CD4-positive, CD25-positive, alpha-beta regulatory T cell (primary cell): ENCODE results near the gene GDI1. TPM values are rescaled to one million over a fixed set of nuclear protein-coding genes. Genes with fewer than 3 reads are reported as not detected.
"Not testable (repeated sequence)": the region's sequence is repeated elsewhere in the genome, so short reads cannot be mapped to it uniquely, and the experiment has no call there.

Source experiments
- ATAC-seq, 2 donors: fragments of 150-1000 bp; cut with Tn5 transposase; one replicate each; pipeline ENCODE4 v1.10.0; 2021; ENCODE audit warnings: low read depth in 2 of 2, moderate number of reproducible peaks in 2 of 2, moderate library complexity in 1 of 2
- DNase-seq, 3 donors: peaks; one replicate each; pipeline versions ENCODE4 v3.0.0 to v3.0.0-alpha.2; 2012 to 2022; ENCODE audit warnings: mixed read lengths in 1 of 3
- H3K27ac ChIP-seq: one replicate; pipeline ENCODE4 v1.7.0; 2013; ENCODE audit warnings: mild to moderate bottlenecking, low read length; ENCODE audit not compliant: insufficient read depth, poor library complexity, severe bottlenecking
- H3K27me3 ChIP-seq: one replicate; pipeline ENCODE4 v1.7.0; 2013; ENCODE audit warnings: low read length; ENCODE audit not compliant: control insufficient read depth, insufficient read depth
- H3K36me3 ChIP-seq: one replicate; pipeline ENCODE4 v1.7.0; 2013; ENCODE audit warnings: mild to moderate bottlenecking, low read length, moderate library complexity; ENCODE audit not compliant: control insufficient read depth, insufficient read depth
- H3K4me1 ChIP-seq: 2 replicates; pipeline ENCODE4 v1.7.0; 2013; ENCODE audit warnings: mild to moderate bottlenecking, low read length; ENCODE audit not compliant: insufficient read depth, control insufficient read depth, poor library complexity, severe bottlenecking
- H3K4me3 ChIP-seq: one replicate; pipeline ENCODE4 v1.7.0; 2013; ENCODE audit warnings: low read depth, mild to moderate bottlenecking, low read length, moderate library complexity
- H3K9me3 ChIP-seq, 2 experiments: 1 replicate in 1 of 2; 2 replicates in 1 of 2; pipeline ENCODE4 v1.7.0; 2013; ENCODE audit warnings: low read length in 2 of 2, mild to moderate bottlenecking in 1 of 2, moderate library complexity in 1 of 2; ENCODE audit not compliant: control insufficient read depth in 2 of 2
- H3K27ac Mint-ChIP-seq, 3 donors: one replicate each; pipeline ENCODE4 v1.8.0; 2020 to 2022; ENCODE audit warnings: mild to moderate bottlenecking in 3 of 3, mixed read lengths in 3 of 3, moderate library complexity in 2 of 3
- H3K27me3 Mint-ChIP-seq: one replicate; pipeline ENCODE4 v1.8.0; 2022; ENCODE audit warnings: mild to moderate bottlenecking, mixed read lengths
- H3K36me3 Mint-ChIP-seq: one replicate; pipeline ENCODE4 v1.8.0; 2020; ENCODE audit warnings: mixed read lengths
- H3K4me1 Mint-ChIP-seq, 4 donors: one replicate each; pipeline ENCODE4 v1.8.0; 2020 to 2022; ENCODE audit warnings: mixed read lengths in 4 of 4, mild to moderate bottlenecking in 1 of 4
- H3K4me3 Mint-ChIP-seq, 4 donors: one replicate each; pipeline ENCODE4 v1.8.0; 2020 to 2022; ENCODE audit warnings: mild to moderate bottlenecking in 4 of 4, mixed read lengths in 4 of 4, moderate library complexity in 3 of 4
- H3K9me3 Mint-ChIP-seq, 7 donors: one replicate each; pipeline ENCODE4 v1.8.0; 2020 to 2022; ENCODE audit warnings: mixed read lengths in 7 of 7, mild to moderate bottlenecking in 3 of 7, moderate library complexity in 2 of 7
- polyA plus RNA-seq, 4 donors: library from polyadenylated mRNA; unstranded; fragments of 300-500 nt; fragmentation: Illumina TruSeq; gene quantifications; one replicate each; pipeline ENCODE4 v1.2.3, GENCODE V29; 2021
- total RNA-seq: library from RNA; stranded (reverse); gene quantifications from one replicate; pipeline ENCODE4 v1.2.3, GENCODE V29; 2022

Gene GDI1
- total RNA-seq (169 TPM), polyA plus RNA-seq (10 to 100 TPM; 33.7 to 46.3 (median 41.9) TPM)

DNA sequence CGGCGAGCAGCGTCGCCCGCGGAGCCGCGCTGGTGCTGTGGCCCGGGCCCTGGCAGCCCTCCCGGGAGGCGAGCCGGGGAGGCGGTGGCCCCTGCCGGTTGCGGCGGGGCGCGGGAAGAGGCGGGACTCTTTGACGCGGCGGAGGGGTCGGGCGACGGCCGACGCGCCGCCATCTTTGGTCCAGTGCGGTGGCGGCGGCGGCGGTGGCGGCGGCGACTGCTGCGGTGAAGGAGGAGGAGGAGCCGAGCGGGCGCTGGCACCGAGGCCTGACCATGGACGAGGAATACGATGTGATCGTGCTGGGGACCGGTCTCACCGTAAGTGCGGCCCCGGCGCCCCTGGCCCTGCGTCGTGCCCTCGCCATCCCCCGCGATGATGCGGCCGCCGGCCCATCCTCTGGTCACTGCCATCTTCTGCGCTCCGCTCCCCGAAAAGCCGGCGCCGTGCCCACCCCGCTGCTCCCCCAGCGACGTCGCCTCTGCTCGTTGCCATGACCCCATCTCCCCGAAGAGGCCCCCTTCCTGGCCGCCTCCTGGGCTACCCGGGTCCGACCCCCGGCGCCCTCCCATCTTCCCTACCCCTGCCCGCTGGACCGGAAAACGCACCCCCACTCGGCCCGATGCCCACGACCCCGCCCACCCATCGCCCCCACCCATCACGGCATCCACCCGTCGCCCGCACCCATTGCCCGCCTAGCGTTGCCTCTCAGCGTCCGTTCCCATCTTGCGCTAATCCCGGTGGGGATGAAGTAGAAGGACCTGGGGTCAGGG, at the start of gene GDI1:
Gene GDI1 (plus strand): TSS at position 172 of the 770 bp plus-strand sequence. CDS start 101 bp downstream, at position 273.
- peak within 1 kb of the TSS; percentile 65 for H3K4me3 ChIP-seq
- Mint-ChIP-seq H3K4me3 (peak within 1 kb of the TSS; percentile 83 to 93 (median 88)), H3K27me3 (no peaks in the 10 kb centered on the region), H3K36me3 (peaks cover 9% of the 10 kb centered on the region), H3K9me3 (peaks cover 0 to 2% (median 0%) of the 10 kb centered on the region in 7 donors), H3K4me1 (peaks cover 0 to 34% (median 12%) of the 10 kb centered on the region in 4 donors), H3K27ac (peak within 1 kb of the TSS; percentile 86 to 91 (median 86))
- DNase-seq (peak; percentile 61 to 66 (median 62)), ATAC-seq (peak; percentile 39 to 53)
- peak within 1 kb of the TSS; percentile 83 for H3K27ac ChIP-seq
- H3K9me3 ChIP-seq = no peaks in the 10 kb centered on the region
- no peaks in the 10 kb centered on the region for H3K27me3 ChIP-seq
- H3K36me3 ChIP-seq = peaks cover 15% of the 10 kb centered on the region
- H3K4me1 ChIP-seq = peaks cover 40% of the 10 kb centered on the region

DNA sequence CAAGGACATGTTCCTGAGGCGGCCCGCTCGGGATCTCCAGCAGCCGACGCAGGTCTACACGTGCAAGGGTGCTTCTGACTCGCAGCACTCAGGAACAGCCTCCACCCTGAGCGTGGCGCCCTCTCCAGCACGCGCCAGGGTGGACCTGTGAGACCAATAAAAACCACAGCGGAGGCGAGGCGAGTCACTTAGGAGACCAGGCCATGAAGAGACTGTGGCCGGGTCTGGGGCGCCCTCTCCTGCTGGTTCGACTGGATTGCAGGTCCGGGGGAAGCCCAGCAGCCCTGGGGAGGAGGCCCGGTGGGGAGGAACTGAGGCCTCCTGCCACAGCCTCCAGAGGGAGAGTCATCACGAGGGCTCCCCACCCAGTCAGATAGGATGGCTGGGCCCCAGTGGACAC, 48.9 kb upstream of the GDI1 start:
- H3K27ac ChIP-seq, DNase-seq, H3K27ac Mint-ChIP-seq, H3K4me1 ChIP-seq, H3K36me3 ChIP-seq, H3K9me3 ChIP-seq, H3K9me3 Mint-ChIP-seq, H3K36me3 Mint-ChIP-seq, H3K27me3 Mint-ChIP-seq, H3K4me1 Mint-ChIP-seq, H3K4me3 Mint-ChIP-seq, H3K4me3 ChIP-seq, H3K27me3 ChIP-seq: not testable (repeated sequence)
- ATAC-seq = peak; percentile 29 to 33

DNA sequence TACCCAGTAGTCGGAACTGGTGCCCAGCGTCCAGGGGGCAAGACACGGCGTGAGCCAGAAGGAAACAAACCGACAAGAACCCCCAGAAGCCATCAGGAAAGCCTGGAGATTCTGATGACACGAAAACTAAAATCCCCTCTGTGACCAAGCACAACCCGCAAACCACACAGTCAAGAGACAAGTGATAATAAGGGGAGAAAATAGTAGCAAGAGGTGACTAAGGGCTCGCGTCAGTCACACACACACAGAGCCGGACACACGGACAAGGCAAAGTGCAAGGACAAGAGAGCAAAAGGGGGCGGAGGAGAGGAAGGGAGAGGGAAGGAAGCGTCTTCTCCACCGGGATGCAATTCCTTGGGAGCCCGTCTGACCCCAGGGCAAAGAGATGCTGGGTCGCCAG, 48.3 kb upstream of the GDI1 start:
- ATAC-seq, H3K9me3 Mint-ChIP-seq, H3K4me3 ChIP-seq, H3K36me3 Mint-ChIP-seq, H3K36me3 ChIP-seq, H3K4me3 Mint-ChIP-seq, H3K27ac ChIP-seq, H3K27me3 Mint-ChIP-seq, DNase-seq, H3K27me3 ChIP-seq, H3K4me1 ChIP-seq, H3K4me1 Mint-ChIP-seq, H3K9me3 ChIP-seq, H3K27ac Mint-ChIP-seq: not testable (repeated sequence)

DNA sequence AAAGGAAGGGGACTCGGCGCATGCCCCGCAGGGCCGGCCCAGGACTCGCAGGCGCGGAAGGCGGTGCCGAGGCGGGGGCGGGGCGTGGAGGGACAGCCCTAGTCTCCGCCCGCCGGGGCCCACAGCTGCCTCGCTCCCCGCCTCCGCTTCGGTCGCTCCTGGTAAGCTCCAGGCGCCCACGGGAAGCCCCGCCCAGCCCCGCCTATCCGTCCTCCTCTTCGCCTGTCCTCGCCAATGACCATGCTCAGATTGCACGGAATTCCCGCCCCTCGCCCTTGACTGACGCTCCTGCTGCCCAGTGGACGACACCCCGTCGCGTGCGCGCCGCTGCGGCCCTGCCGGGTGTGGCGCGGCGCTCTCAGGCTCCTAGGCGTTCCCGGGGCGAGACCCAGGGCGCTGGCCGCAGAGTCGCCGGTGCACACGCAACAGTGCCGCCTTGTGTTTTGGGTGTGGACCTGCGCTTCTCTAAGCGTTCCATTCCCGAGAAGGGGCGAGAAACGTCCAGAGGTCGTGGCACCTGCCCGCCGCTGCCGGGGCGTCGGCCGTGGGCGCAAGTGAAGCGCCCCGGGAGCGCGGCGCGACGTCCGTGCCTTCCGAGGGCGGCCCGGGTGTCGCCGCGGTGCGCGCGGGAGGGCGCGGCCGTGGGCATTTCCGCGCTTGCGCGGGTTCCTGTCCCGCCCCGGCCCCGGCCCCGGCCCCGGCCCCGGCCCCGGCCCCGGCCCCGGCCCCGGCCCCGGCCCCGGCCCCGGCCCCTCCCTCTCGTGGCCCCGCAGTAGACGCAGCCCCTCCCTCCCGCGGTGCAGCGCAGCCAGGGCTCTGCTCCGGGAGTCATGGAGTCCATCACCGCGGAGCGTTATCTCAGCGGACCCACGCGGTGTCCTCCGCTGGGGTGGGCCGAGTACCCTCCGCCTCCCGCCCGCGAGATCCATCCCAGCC, 46.9 kb upstream of the GDI1 start:
- H3K4me3 Mint-ChIP-seq, H3K27ac ChIP-seq: not testable (repeated sequence)

DNA sequence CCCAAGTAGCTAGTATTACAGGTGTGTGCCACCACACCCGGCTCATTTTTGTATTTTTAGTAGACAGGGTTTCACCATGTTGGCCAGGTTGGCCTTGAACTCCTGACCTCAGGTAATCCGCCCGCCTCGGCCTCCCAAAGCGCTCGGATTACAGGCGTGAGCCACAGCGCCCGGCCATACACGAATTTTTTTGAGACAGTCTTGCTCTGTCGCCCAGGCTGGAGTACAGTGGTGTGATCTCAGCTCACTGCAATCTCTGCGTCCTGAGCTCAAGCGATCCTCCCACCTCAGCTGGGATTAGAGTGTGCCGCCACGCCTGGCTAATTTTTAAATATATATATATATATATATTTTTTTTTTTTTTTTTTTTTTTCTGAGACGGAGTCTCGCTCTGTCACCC, 40.6 kb upstream of the GDI1 start:
- not testable (repeated sequence) for H3K27me3 ChIP-seq, H3K4me3 ChIP-seq, H3K27ac ChIP-seq, ATAC-seq, H3K9me3 Mint-ChIP-seq, H3K27ac Mint-ChIP-seq, H3K9me3 ChIP-seq, H3K36me3 ChIP-seq, DNase-seq
- Mint-ChIP-seq H3K4me1 (peaks cover 4 to 30% (median 8%) of the 10 kb centered on the region in 4 donors), H3K4me3 (peak overlapping the region in 2 of 4 donors; percentile 35 to 68), H3K36me3 (peaks cover 14% of the 10 kb centered on the region), H3K27me3 (peaks cover 11% of the 10 kb centered on the region)
- peaks cover 19% of the 10 kb centered on the region for H3K4me1 ChIP-seq

More for the DNA sequence above, 46.9 kb upstream of the GDI1 start:
- peak; percentile 78 to 80 for ATAC-seq
- H3K36me3 Mint-ChIP-seq, H3K4me1 ChIP-seq, H3K36me3 ChIP-seq, H3K4me3 ChIP-seq, H3K4me1 Mint-ChIP-seq, H3K27ac Mint-ChIP-seq, H3K27me3 ChIP-seq, H3K9me3 ChIP-seq, H3K27me3 Mint-ChIP-seq, H3K9me3 Mint-ChIP-seq: not testable (repeated sequence)
- DNase-seq = peak in 1 of 3 donors; percentile 65

DNA sequence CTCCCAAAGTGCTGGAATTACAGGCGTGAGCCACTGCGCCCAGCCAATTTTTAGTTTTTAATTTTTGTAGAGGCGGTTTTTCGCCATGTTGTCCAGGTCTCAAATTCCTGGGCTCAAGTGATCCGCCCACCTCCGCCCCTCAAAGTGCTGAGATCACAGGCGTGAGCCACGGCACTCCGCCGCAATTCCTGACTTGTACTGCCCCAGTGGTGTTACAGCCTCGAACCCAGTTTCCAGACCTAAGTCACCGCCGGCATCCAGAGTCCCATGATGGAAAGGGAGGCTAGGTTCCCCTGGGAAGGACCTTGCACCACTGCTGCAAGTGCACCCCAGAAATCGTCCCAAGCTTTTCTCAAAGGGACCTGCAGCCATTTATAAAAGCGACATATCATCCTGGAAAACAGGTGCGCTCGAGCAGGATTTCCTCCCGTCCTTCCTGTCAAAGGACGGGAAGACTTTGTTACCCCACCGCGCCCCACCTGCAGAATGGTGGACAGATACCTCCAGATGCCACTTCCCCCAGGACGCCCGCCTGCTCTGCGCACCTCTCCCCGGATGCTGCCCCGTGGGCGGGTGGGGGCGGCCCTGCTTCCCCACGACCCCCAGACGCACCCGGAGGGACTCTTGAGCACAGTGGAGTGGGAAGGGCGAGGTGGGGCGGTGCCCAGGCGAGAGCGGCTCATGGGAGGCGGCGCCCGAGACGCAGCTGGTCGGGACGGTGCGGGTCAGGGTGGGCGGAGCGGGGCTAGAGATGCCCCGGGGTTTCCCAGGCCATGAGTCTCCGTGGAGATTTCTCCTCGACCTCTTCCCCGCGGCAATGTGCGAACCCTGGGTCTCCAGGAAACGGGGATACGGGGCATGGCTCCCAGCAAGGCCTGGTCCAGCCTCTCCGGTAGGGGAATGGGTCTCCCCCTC, 39.7 kb upstream of the GDI1 start:
- H3K36me3 Mint-ChIP-seq = peaks cover 14% of the 10 kb centered on the region
- H3K27ac Mint-ChIP-seq = peak overlapping the region; percentile 99 to 100 (median 99)
- H3K27me3 Mint-ChIP-seq = peaks cover 12% of the 10 kb centered on the region
- peaks cover 4 to 31% (median 8%) of the 10 kb centered on the region in 4 donors for H3K4me1 Mint-ChIP-seq
- H3K36me3 ChIP-seq = peaks cover 9% of the 10 kb centered on the region
- H3K27me3 ChIP-seq = no peaks in the 10 kb centered on the region
- ATAC-seq (peak; percentile 29), DNase-seq (peak in 2 of 3 donors; percentile 37 to 64)
- H3K4me3 Mint-ChIP-seq = peak overlapping the region; percentile 94 to 99 (median 97)
- H3K4me1 ChIP-seq = peaks cover 19% of the 10 kb centered on the region
- H3K9me3 Mint-ChIP-seq = no peaks in the 10 kb centered on the region
- H3K9me3 ChIP-seq = no peaks in the 10 kb centered on the region
- peak overlapping the region; percentile 95 for H3K27ac ChIP-seq
- H3K4me3 ChIP-seq = peak overlapping the region; percentile 19
